Measurements from ENCODE around the gene GPR156.
"Not testable (repeated sequence)": the region's sequence is repeated elsewhere in the genome, so short reads cannot be mapped to it uniquely, and the experiment has no call there.

GPR156 gene

DNA sequence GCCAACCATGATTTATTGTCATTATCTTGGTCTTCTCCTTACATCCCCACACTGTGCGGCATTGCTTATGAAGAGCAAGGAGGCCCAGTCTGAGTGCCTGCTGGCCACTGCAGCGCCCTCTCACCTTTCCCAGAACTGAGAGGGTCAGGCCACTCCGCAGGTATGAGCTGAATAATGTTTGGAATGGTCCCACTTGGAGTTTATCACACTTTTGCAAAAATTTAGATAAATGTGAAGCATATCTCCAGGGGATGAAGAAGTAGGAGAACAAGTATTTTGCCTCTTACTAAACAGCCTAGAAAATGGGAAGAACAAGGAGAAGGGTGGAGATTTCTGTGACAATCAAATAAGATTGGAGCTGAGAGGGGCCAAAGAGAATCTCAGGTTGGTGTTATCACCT, 116.4 kb downstream of the GPR156 start:
- no peak overlapping the region for H3K27ac ChIP-seq
- no peak for TF ChIP-seq Cebpa-rat (IDR thresholded peaks at IDR 0.05)

DNA sequence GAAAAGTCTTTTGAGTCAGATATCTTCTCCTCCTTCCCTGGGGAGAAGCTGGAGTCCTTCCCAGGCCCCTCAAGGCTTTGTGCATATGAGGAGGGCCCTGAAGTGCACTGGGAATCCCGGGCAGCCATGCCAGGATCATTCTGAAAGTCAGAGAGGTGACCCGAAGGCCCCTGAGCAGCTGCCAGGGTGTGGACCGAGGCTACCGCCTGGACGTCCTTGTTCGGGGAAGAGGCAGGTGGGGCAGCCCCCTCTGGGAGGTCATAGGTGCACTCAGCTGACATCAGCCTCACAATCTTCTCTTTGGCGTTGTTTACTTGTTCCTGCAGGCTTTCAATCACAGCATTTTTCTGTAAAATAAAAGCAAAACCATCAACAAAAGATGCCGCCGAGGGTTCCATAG, 117.0 kb downstream of the GPR156 start:
- H4K20me1 ChIP-seq, result no peaks in the 10 kb centered on the region
- H3K9me3 ChIP-seq, result no peaks in the 10 kb centered on the region
- no peak overlapping the region for H3K4me3 ChIP-seq
- no peak overlapping the region for H3K4me2 ChIP-seq
- peaks cover 26% of the 10 kb centered on the region for H3K4me1 ChIP-seq
- H3K27me3 ChIP-seq, result no peaks in the 10 kb centered on the region
- H3K9ac ChIP-seq, result no peak overlapping the region
- no peak overlapping the region for H3K27ac ChIP-seq
- H3K36me3 ChIP-seq, result no peaks in the 10 kb centered on the region
- TF ChIP-seq Cebpa-rat (IDR thresholded peaks at IDR 0.05), result no peak

More for the DNA sequence above, 116.4 kb downstream of the GPR156 start:
- Histone ChIP-seq H3K9ac (no peak overlapping the region), H3K36me3 (no peaks in the 10 kb centered on the region), H3K9me3 (no peaks in the 10 kb centered on the region), H3K4me1 (peaks cover 26% of the 10 kb centered on the region), H3K4me3 (no peak overlapping the region), H4K20me1 (no peaks in the 10 kb centered on the region), H3K4me2 (no peak overlapping the region), H3K27me3 (no peaks in the 10 kb centered on the region)

DNA sequence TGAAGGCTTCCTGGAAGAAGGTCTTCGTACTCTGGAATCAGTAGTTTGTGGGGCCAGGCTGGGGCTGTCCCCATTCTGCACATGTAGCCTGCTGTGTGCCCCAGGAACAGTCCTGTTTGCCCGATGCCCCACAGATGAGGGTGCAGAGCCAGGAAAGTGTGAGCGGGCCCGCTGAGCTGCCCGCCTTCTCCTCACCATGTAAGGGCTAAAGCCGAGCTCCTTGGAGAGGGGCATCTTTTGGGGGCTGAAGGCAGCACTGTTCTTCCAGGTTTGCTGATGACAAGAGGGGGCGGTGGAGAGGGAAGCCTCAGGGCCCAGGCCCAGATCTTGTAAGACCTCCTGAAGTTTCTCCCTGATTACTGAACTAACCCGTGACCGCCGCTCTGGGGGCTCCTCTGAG, 117.5 kb downstream of the GPR156 start:
- H3K9ac ChIP-seq, result no peak overlapping the region
- H3K36me3 ChIP-seq, result no peaks in the 10 kb centered on the region
- no peaks in the 10 kb centered on the region for H3K27me3 ChIP-seq
- H3K4me2 ChIP-seq, result no peak overlapping the region
- H3K27ac ChIP-seq, result no peak overlapping the region
- H3K4me1 ChIP-seq, result peaks cover 26% of the 10 kb centered on the region
- no peak overlapping the region for H3K4me3 ChIP-seq
- H3K9me3 ChIP-seq, result no peaks in the 10 kb centered on the region
- no peak for TF ChIP-seq Cebpa-rat (IDR thresholded peaks at IDR 0.05)
- H4K20me1 ChIP-seq, result no peaks in the 10 kb centered on the region

DNA sequence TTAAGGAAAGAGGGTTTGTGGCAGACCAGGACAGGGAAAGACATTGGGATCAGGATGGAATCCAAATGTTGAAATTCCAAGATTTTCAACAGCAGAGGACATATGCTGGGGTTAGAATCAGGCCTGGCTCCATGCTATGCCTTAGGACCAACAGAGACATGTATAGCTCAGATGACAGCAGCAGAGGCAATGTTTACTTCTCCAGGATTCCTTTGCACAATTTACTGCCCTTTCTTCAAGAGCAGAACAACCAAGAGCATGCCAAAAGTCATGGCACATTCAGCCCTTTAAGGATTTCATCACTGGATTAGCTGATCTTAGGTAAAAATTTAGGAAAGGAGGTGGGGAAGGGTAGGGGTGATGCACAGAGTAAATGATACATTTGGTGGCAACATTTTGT, 121.2 kb downstream of the GPR156 start:
- no peak overlapping the region for H3K4me2 ChIP-seq
- no peaks in the 10 kb centered on the region for H3K9me3 ChIP-seq
- peaks cover 5% of the 10 kb centered on the region; the same call in 1 of the 2 replicates for H3K4me1 ChIP-seq
- H3K27ac ChIP-seq, result no peak overlapping the region
- no peak overlapping the region for H3K4me3 ChIP-seq
- no peaks in the 10 kb centered on the region for H4K20me1 ChIP-seq
- no peak overlapping the region for H3K9ac ChIP-seq
- TF ChIP-seq Cebpa-rat (IDR thresholded peaks at IDR 0.05), result no peak
- no peaks in the 10 kb centered on the region for H3K36me3 ChIP-seq
- H3K27me3 ChIP-seq, result no peaks in the 10 kb centered on the region

DNA sequence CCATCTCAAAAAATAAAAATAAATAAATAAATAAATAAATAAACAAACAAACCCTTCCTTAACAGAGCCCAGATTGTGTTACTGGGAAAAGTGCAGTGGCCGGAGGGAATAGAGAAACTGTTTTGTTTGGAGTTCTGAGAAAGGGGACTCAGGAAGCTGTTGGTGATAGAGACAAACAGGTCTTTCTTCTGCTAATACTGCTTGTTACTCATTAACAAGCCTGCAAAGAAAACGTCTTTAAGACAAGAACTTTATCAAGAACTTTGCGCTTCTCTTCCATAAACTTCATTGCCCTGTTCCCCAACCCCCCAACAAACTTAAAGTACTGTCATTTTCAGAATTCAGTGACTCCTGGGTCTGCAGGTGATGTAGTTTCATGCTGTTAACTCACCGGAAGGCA, 122.0 kb downstream of the GPR156 start:
- Histone ChIP-seq H3K9ac (no peak overlapping the region), H3K36me3 (no peaks in the 10 kb centered on the region), H3K27me3 (no peaks in the 10 kb centered on the region), H3K9me3 (no peaks in the 10 kb centered on the region), H4K20me1 (no peaks in the 10 kb centered on the region), H3K4me2 (no peak overlapping the region), H3K4me1 (peaks cover 5% of the 10 kb centered on the region; the same call in 1 of the 2 replicates), H3K4me3 (no peak overlapping the region), H3K27ac (no peak overlapping the region)
- no peak for TF ChIP-seq Cebpa-rat (IDR thresholded peaks at IDR 0.05)

DNA sequence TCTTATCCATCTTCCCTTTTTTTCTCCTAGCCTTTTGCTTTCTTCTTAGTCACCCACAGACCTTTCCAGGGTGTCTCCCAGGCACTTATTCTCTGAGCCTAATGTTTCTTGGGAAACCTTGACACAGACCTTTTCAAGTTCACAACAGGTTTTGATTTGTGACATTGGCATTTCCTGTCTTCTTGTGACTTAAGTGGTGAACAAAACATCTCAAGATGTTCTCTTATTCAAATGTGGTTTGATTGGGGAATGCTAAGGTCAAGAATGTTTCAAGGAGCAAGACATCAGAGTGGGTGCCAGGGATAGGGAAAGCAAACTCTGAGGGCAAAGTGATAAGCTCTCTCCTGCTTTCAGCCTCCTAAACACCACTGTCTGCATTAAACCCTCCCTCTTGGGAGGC, 122.6 kb downstream of the GPR156 start:
- Histone ChIP-seq H3K4me2 (no peak overlapping the region), H3K27ac (no peak overlapping the region), H3K4me1 (peaks cover 5% of the 10 kb centered on the region; the same call in 1 of the 2 replicates), H3K27me3 (no peaks in the 10 kb centered on the region), H3K9me3 (no peaks in the 10 kb centered on the region), H4K20me1 (no peaks in the 10 kb centered on the region), H3K4me3 (no peak overlapping the region), H3K9ac (no peak overlapping the region), H3K36me3 (no peaks in the 10 kb centered on the region)
- TF ChIP-seq Cebpa-rat (IDR thresholded peaks at IDR 0.05), result no peak

DNA sequence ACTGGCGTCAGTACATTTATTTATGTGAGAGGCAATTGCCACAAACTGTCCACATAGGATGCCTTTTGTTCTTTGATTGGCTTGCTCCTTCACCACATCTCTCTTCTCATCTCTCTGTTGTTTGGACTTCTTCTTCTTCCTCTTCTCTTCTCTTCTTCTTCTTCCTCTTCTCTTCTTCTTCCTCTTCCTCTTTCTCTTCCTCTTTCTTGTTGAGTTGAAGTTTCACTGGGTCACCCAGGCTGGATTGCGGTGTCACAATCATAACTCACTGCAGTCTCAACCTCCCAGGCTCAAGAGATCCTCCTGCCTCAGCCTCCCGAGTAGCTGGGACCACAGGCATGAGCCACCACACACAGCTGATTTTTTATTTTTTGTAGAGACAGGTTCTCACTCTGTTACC, 123.1 kb downstream of the GPR156 start:
- Histone ChIP-seq H3K9ac (no peak overlapping the region), H3K27me3 (no peaks in the 10 kb centered on the region), H3K4me2 (no peak overlapping the region), H3K36me3 (no peaks in the 10 kb centered on the region), H4K20me1 (no peaks in the 10 kb centered on the region), H3K4me3 (no peak overlapping the region), H3K4me1 (peaks cover 5% of the 10 kb centered on the region; the same call in 1 of the 2 replicates), H3K27ac (no peak overlapping the region), H3K9me3 (no peaks in the 10 kb centered on the region)
- no peak for TF ChIP-seq Cebpa-rat (IDR thresholded peaks at IDR 0.05)

DNA sequence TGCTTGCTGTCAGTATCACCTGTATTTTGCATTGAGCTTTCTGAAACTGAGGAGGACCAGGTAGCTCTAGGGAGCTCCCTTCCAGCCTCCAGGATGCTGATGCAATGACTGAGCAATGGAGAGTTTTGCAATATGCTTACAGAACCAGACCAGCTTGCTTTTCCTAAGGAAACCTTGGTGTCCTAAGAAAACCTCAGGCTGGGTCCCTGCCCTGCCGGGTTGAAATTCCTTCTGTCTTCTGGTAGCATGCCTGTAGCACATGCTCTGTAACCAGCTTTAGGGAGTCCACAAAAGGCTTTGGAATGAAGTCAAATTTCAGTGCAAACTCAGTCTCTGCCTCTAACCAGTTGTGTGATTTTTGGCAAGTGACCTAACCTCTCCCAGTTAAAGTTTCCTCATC, 125.0 kb downstream of the GPR156 start:
- Histone ChIP-seq H4K20me1 (no peaks in the 10 kb centered on the region), H3K9ac (no peak overlapping the region), H3K4me2 (no peak overlapping the region), H3K4me1 (no peaks in the 10 kb centered on the region), H3K27me3 (no peaks in the 10 kb centered on the region), H3K9me3 (peaks cover 12% of the 10 kb centered on the region), H3K27ac (no peak overlapping the region), H3K4me3 (no peak overlapping the region), H3K36me3 (no peaks in the 10 kb centered on the region)
- TF ChIP-seq Cebpa-rat (IDR thresholded peaks at IDR 0.05), result no peak

DNA sequence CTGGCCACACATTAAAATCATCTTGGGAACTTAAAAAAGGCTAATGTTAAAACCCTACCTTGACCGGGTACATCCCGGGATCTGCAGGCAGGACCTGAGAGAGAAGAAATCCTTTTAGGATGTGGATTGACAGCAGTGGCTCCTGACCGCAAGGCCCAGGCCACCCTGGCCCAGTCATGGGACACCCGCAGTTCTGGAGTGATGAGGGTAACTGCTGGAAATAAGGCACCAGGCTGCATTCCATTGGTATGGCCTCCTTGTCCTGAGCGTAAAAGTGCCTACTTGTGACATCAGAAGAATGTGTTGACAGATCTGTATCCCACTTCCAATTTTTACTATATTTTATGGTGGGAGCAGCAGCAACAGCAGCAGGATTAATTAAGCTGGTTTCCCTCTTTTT, 127.3 kb downstream of the GPR156 start:
- H4K20me1 ChIP-seq, result no peaks in the 10 kb centered on the region
- H3K9ac ChIP-seq, result no peak overlapping the region
- TF ChIP-seq Cebpa-rat (IDR thresholded peaks at IDR 0.05), result no peak
- no peaks in the 10 kb centered on the region for H3K4me1 ChIP-seq
- no peak overlapping the region for H3K27ac ChIP-seq
- H3K9me3 ChIP-seq, result peaks cover 34% of the 10 kb centered on the region
- H3K27me3 ChIP-seq, result no peaks in the 10 kb centered on the region
- H3K4me3 ChIP-seq, result no peak overlapping the region
- no peaks in the 10 kb centered on the region for H3K36me3 ChIP-seq
- H3K4me2 ChIP-seq, result no peak overlapping the region

DNA sequence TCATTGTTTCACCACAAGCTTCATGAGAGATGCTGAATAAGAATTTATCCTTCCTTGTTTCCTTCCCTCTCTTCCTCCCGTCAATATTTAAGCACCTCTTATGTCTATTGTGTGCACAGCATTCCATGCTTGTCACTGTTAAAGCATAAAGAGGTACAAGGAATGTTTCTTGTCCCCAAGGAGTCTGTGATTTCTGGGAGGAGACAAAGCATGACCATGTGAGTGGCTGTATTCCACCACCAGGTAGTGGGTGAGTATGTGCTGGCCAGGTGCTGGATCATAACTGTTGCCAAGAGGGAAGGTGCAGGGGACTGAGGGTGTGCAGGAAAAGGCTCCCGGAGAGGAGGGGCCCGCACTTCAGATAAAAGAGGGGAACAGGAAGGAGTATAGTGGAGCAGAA, 127.9 kb downstream of the GPR156 start:
- Histone ChIP-seq H3K36me3 (no peaks in the 10 kb centered on the region), H4K20me1 (no peaks in the 10 kb centered on the region), H3K4me1 (no peaks in the 10 kb centered on the region), H3K4me2 (no peak overlapping the region), H3K9ac (no peak overlapping the region), H3K27ac (no peak overlapping the region), H3K9me3 (peaks cover 34% of the 10 kb centered on the region), H3K4me3 (no peak overlapping the region), H3K27me3 (no peaks in the 10 kb centered on the region)
- TF ChIP-seq Cebpa-rat (IDR thresholded peaks at IDR 0.05), result no peak

DNA sequence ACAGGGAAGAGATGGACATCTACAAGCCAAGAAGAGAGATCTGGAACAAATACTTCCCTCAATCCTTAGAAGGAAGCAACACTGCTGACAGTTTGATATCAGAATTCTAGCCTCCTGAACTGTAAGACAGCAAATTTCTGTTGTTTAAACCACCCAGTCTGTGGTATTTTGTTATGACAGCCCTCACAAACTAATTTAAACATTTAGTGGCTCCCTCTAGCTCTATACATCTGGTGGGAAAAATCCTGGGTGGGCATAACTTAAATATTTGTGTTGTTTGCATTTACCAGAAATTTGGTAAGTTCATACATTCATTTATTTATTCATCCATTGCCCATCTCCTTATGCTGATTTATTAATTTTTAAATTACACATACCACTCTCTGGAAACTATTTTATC, 128.3 kb downstream of the GPR156 start:
- H3K36me3 ChIP-seq, result no peaks in the 10 kb centered on the region
- no peak overlapping the region for H3K9ac ChIP-seq
- TF ChIP-seq Cebpa-rat (IDR thresholded peaks at IDR 0.05), result no peak
- no peaks in the 10 kb centered on the region for H4K20me1 ChIP-seq
- H3K27ac ChIP-seq, result no peak overlapping the region
- H3K9me3 ChIP-seq, result peaks cover 34% of the 10 kb centered on the region
- no peaks in the 10 kb centered on the region for H3K4me1 ChIP-seq
- no peak overlapping the region for H3K4me3 ChIP-seq
- H3K27me3 ChIP-seq, result no peaks in the 10 kb centered on the region
- H3K4me2 ChIP-seq, result no peak overlapping the region

DNA sequence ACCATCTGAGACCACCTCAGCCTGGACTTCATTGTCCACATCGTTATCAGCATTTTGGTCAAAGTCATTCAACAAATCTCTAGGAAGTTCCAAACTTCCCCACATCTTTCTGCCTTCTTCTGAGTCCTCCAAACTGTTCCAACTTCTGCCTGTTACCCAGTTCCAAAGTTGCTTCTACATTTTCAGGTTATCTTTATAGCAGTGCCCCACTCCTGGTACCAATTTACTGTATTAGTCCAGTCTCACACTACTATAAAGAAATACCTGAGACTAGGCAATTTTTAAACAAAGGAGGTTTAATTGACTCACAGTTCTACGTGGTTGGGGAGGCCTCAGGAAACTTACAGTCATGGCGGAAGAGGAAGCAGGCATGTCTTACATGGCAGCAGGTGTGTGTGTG, 129.3 kb downstream of the GPR156 start:
- H3K4me3 ChIP-seq, H3K4me1 ChIP-seq, H4K20me1 ChIP-seq, H3K27ac ChIP-seq, H3K9ac ChIP-seq, H3K4me2 ChIP-seq, H3K36me3 ChIP-seq, H3K27me3 ChIP-seq: not testable (repeated sequence)
- peaks cover 34% of the 10 kb centered on the region for H3K9me3 ChIP-seq

All from BLaER1 (cell line).